ENCODE data around the gene ZCCHC2. TPM values are rescaled to one million over a fixed set of nuclear protein-coding genes. Genes with fewer than 3 reads are reported as not detected.

ZCCHC2 gene
- total and polyA plus RNA-seq, 2 donors (not counting 3 experiments of a cell fraction or from before 2014, with no cell fraction given): 16.2 to 27.2 TPM

DNA sequence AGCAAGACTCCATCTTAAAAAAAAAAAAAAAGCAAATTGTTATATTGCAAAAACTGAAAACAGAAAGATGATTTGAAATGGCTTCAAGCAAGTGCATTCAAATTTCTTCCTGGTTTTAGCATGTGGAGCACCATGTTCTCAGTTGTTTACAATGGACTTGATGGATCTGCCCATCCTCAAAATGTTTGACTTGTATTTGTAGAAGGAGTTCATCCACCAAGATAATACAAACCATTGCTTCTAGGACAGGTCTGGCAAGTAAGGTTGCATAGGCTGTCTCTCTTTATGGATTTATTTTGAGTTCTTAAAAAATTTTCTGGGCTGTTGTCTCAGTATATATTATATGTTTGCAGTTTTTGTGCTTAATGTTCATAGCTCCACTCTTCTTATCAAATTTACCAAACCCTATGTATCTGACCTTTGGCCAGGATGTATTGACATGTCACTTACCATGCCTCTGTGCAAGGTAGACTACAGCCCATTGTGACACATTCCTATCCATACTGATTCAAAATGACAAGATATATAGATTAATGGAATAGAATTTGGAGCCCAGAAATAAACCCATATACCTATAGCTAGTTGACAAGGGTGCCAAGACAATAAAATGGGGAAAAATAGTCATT is 21.7 kb upstream of the ZCCHC2 start:
- no peaks in the 10 kb centered on the region for H3K9me3 ChIP-seq (replicated peaks; ENCODE audit: control insufficient read depth, insufficient read depth, low read length)
- intact Hi-C loops (cut with micrococcal nuclease) (no loop called here), dilution Hi-C loops (cut with MboI; ENCODE audit: extremely low pct_ligation_motif_present, low sequenced_read_pairs) (no loop called here)
- BruUV-seq (replicated peaks): no TSS peak
- ChIA-PET CTCF (interaction anchor here (0.8 to 1.4 kb wide), 2 partner anchors 9 to 75 kb away, joined by 3 to 7 read pairs; no protein-coding TSS in a partner anchor), POLR2A (no interaction called here)
- TF ChIP-seq, protein P1, sequence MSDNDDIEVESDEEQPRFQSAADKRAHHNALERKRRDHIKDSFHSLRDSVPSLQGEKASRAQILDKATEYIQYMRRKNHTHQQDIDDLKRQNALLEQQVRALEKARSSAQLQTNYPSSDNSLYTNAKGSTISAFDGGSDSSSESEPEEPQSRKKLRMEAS (IDR thresholded peaks at IDR 0.05; ENCODE audit: insufficient read depth, insufficient read length): no peak
- TF ChIP-seq FOS (IDR thresholded peaks at IDR 0.05; ENCODE audit: borderline replicate concordance, insufficient read depth, low read length) (no peak), POLR2A (IDR thresholded peaks at IDR 0.05; ENCODE audit: low read depth, low read length) (no peak), GATA2 (IDR thresholded peaks at IDR 0.05; ENCODE audit: insufficient read depth, insufficient read length, low read depth, low read length) (no peak), EZH2 (IDR thresholded peaks at IDR 0.05; ENCODE audit: borderline replicate concordance, low read depth, low read length, severe bottlenecking) (no peak), POLR2AphosphoS5 (IDR thresholded peaks at IDR 0.05; ENCODE audit: insufficient read depth, low read depth, low read length) (no peak), JUN (IDR thresholded peaks at IDR 0.05; ENCODE audit: borderline replicate concordance, insufficient read depth, insufficient read length, low read depth) (no peak), MYC (IDR thresholded peaks at IDR 0.05; ENCODE audit: low read depth, low read length) (no peak), CTCF (IDR thresholded peaks at IDR 0.05; ENCODE audit: extremely low read depth in 1 of 2, insufficient read depth in 1 of 2, low read depth in 1 of 2, low read length in 2 of 2) (no peak)
- no peak overlapping the region for H2AFZ ChIP-seq (ENCODE audit: low read depth, low read length)
- no peaks in the 10 kb centered on the region for H3K9me1 ChIP-seq (replicated peaks; ENCODE audit: control insufficient read depth, extremely low read depth, insufficient read depth, low read length)
- H3K27ac ChIP-seq (ENCODE audit: insufficient read depth, low read depth, low read length): no peak overlapping the region
- no peaks in the 10 kb centered on the region for H3K79me2 ChIP-seq (ENCODE audit: control insufficient read depth, insufficient read depth, low read length)
- FAIRE-seq: peak; percentile 8
- H3K4me1 ChIP-seq (ENCODE audit: control insufficient read depth, extremely low read depth, insufficient read depth, low read length): peaks cover 4% of the 10 kb centered on the region
- H4K20me1 ChIP-seq (replicated peaks; ENCODE audit: control insufficient read depth, extremely low read depth, insufficient read depth, low read length): no peaks in the 10 kb centered on the region
- H3K9ac ChIP-seq (replicated peaks; ENCODE audit: extremely low read depth, insufficient read depth, low read length): no peak overlapping the region
- H3K27me3 ChIP-seq (ENCODE audit: control insufficient read depth in 2 of 2, insufficient read depth in 2 of 2, low read length in 2 of 2): no peaks in the 10 kb centered on the region
- H3K4me2 ChIP-seq (ENCODE audit: insufficient read depth, low read length): no peak overlapping the region
- H3K36me3 ChIP-seq (ENCODE audit: control insufficient read depth in 2 of 2, extremely low read depth in 1 of 2, insufficient read depth in 2 of 2, low read length in 2 of 2): no peaks in the 10 kb centered on the region
- DNase-seq (ENCODE audit: low read depth, low spot score): no peak
- no peak overlapping the region for H3K4me3 ChIP-seq (replicated peaks in 1 of 3; ENCODE audit: insufficient read depth in 1 of 3, low read depth in 1 of 3, low read length in 3 of 3)

Measured in endothelial cell of umbilical vein (primary cell).